Measurements from ENCODE around the gene KCNIP4. TPM values are rescaled to one million over a fixed set of nuclear protein-coding genes. Genes with fewer than 3 reads are reported as not detected.

KCNIP4 gene
- total and polyA plus RNA-seq, 11 donors, result 0.19 TPM; not detected in 10

DNA sequence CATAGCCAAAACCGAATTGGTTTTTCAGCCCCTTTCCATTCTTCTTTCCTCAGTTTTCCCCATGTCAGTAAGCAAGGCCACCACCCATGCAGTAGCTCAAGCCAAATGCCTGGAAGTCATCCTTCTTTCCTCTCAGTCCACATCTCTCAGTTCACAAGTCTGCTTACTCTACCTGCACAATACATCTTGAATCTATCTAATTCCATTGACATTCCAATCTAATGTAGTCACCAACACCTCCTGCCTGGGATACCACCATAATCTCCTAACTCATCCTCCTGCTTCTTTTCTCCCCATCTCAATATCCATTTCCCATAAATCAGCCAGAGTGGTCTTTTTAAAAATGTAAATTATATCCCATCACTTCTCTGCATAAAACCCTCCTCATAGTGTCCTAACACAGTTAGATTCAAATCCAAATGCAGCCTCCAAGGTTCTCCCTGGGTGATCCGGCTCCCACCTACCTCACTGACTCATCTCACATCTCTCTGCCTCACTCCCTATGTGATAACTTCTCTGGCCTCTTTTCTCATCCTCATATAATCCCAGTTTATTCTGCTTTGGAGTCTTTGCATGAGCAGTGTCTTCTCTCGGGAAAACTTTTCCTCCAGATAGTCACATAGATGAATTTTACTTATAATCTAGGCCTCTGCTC, 26.9 kb downstream of the KCNIP4 start:
- TF ChIP-seq POLR2A (IDR thresholded peaks at IDR 0.05), result no peak
- TF ChIP-seq, protein P1, sequence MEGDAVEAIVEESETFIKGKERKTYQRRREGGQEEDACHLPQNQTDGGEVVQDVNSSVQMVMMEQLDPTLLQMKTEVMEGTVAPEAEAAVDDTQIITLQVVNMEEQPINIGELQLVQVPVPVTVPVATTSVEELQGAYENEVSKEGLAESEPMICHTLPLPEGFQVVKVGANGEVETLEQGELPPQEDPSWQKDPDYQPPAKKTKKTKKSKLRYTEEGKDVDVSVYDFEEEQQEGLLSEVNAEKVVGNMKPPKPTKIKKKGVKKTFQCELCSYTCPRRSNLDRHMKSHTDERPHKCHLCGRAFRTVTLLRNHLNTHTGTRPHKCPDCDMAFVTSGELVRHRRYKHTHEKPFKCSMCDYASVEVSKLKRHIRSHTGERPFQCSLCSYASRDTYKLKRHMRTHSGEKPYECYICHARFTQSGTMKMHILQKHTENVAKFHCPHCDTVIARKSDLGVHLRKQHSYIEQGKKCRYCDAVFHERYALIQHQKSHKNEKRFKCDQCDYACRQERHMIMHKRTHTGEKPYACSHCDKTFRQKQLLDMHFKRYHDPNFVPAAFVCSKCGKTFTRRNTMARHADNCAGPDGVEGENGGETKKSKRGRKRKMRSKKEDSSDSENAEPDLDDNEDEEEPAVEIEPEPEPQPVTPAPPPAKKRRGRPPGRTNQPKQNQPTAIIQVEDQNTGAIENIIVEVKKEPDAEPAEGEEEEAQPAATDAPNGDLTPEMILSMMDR (IDR thresholded peaks at IDR 0.05), result no peak
- DNase-seq, result no peak

DNA sequence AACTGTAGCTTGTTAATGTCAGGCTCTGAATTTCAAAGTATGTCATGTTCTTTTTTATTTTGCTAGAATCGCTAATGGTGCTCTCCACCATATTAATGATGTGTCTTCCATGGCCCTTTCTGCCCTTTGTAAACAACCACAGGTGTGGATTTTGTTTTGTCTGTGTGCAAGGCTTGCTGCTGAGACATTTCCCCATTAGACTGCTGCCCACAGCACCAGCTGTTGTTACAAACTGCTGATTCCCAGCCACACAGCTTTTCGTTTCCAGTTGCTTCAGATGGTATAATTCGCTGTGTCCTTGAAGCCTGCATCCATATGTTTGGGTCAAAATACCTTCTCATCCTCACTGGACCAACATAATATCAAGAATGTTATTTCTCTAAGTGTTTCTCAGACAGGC, 32.8 kb downstream of the KCNIP4 start:
- Histone ChIP-seq H3K27ac (no peak overlapping the region), H3K4me1 (no peaks in the 10 kb centered on the region), H3K36me3 (no peaks in the 10 kb centered on the region), H3K4me3 (no peak overlapping the region), H3K27me3 (no peaks in the 10 kb centered on the region), H3K9me3 (no peaks in the 10 kb centered on the region)
- WGBS, 4 donors, result 70 to 81% (median 74%) methylated on average over 3 of the region's 3 CpGs
- DNase-seq (no peak), ATAC-seq (no peak)
- intact Hi-C loops (cut with DNase I), result no loop called here
- no peak for TF ChIP-seq POLR2A (IDR thresholded peaks at IDR 0.05)
- TF ChIP-seq, protein P1 (IDR thresholded peaks at IDR 0.05), result no peak

More for the DNA sequence above, 26.9 kb downstream of the KCNIP4 start:
- Histone ChIP-seq H3K36me3 (no peaks in the 10 kb centered on the region), H3K27me3 (no peaks in the 10 kb centered on the region), H3K27ac (no peak overlapping the region), H3K4me1 (no peaks in the 10 kb centered on the region), H3K4me3 (no peak overlapping the region), H3K9me3 (no peaks in the 10 kb centered on the region)
- intact Hi-C loops (cut with DNase I), result no loop called here
- WGBS, 4 donors, result 41 to 64% (median 52%) methylated on average over 3 of the region's 3 CpGs
- ATAC-seq, result no peak

DNA sequence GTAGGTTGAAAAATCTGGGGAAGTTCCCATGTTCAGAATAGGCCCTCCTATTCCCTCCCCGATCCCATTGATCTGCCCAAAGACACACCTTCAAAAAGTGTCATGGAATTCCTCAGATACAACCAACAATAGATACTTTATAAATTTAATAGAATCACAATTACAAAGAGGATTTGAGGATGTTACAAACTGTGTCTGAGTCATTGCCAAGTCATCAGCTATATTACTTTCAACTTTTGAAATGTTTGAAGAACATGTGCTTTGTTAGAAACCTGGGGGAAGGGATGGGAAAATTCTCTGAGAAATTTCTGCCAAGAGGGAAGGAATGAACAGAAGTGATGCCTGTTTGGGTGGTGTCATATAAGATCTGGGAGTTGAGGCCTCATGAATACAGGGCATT, 46.7 kb downstream of the KCNIP4 start:
- 68 to 92% (median 82%) methylated on average over 1 of the region's 1 CpG for WGBS, 4 donors
- H3K4me1 ChIP-seq, result no peaks in the 10 kb centered on the region
- no peak for TF ChIP-seq POLR2A (IDR thresholded peaks at IDR 0.05)
- TF ChIP-seq, protein P1 (IDR thresholded peaks at IDR 0.05), result no peak
- no peak overlapping the region for H3K4me3 ChIP-seq
- peaks cover 0 to 36% (median 9%) of the 10 kb centered on the region in 12 donors for H3K9me3 ChIP-seq
- ATAC-seq (no peak), DNase-seq (no peak)
- intact Hi-C loops (cut with DNase I), result no loop called here
- no peak overlapping the region for H3K27ac ChIP-seq
- H3K27me3 ChIP-seq, result no peaks in the 10 kb centered on the region
- H3K36me3 ChIP-seq, result no peaks in the 10 kb centered on the region

DNA sequence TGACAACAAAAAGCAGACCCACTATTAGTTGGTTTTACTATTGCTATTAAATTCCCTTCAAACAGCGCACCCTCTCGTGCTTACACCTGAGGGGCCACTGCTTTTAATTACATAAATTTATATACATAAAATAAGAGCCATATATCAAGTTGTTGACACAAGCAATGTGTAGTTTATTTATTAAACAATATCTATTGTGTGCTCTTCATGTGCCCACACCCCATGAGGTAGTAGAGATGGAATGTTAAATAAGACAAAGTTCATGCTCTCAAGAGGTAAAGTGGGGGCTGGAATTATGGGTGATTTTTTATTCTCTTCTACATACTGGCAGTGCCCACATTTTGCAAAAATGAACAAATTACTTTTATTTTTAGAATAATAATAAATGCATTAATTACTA, 47.3 kb downstream of the KCNIP4 start:
- no peak for DNase-seq
- no peaks in the 10 kb centered on the region for H3K36me3 ChIP-seq
- no peak for ATAC-seq
- no peak overlapping the region for H3K27ac ChIP-seq
- WGBS, 4 donors, result 90 to 94% (median 91%) methylated on average over 2 of the region's 2 CpGs
- intact Hi-C loops (cut with DNase I), result no loop called here
- H3K27me3 ChIP-seq, result no peaks in the 10 kb centered on the region
- no peaks in the 10 kb centered on the region for H3K4me1 ChIP-seq
- H3K4me3 ChIP-seq, result no peak overlapping the region
- H3K9me3 ChIP-seq, result peaks cover 0 to 34% (median 9%) of the 10 kb centered on the region in 12 donors
- no peak for TF ChIP-seq POLR2A (IDR thresholded peaks at IDR 0.05)
- TF ChIP-seq, protein P1 (IDR thresholded peaks at IDR 0.05), result no peak

Data from heart left ventricle (tissue), 16 donors.